HG03060 (cell line): Measurements from ENCODE around the gene TAF15.

Experiments used
- ATAC-seq: cut with Tn5 transposase; IDR thresholded peaks from one replicate; pipeline ENCODE4 v1.9.1; 2021; ENCODE audit warnings: low read depth, moderate number of reproducible peaks; ENCODE audit not compliant: unreplicated experiment

The TAF15 gene

DNA sequence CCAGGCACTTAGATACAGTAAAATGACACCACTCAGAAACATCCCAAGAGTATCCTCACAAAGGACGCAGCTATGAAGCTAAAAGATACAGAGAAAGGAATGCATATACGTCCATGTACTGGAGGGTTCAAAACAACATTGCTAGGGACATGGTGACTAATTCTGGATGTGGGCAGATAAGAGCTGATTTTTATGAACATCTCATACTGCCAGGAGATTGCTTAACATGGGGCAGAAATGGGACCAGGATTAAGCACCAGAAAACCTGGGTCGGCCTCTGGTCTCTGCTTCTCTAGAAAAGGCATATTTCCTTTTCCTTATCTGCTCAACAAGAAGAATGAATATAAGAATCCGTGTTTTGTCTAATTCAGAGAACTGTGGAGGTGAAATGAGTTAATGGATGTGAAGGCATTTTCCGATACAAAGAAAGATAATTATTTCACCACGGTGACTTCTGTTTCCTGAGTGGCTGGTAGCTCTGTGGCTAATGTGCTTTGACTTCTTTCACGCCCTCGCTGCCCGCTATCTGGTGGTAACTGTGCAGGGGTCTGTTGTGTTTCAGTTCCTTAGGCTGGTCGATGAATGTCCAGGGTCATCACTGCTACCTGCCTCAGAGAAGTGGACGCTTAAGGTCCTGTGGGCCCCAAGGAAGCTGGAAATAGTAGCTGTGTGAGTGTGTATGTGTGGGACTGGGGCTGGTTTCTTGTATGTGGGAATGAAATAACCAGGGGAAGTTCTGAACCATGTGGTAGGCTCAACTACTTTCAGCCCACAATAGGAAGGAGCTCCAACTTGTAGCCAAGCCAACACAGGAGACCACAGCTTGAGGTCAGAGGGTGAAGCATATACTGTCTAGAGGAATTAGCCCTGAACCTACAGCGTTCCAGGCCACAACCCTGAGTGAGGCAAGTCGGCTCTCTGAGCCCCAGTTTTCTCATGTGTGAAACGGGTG is 86.6 kb downstream of the TAF15 start:
- no peak for ATAC-seq
